NT2/D1 (cell line): Measurements from ENCODE around the gene PRC1.
A peak's percentile ranks its signal among the peaks of the same experiment; 100 is the strongest.

Experiments used
- DNase-seq: peaks from one replicate; pipeline ENCODE4 v3.0.0-alpha.2; 2011; ENCODE audit warnings: low read depth, low spot score
- H3K27me3 ChIP-seq: 2 replicates; pipeline ENCODE4 v1.6.0; 2011; ENCODE audit warnings: mild to moderate bottlenecking; ENCODE audit not compliant: insufficient read length, insufficient read depth
- H3K36me3 ChIP-seq: 2 replicates; pipeline ENCODE4 v1.6.1; 2011; ENCODE audit warnings: mild to moderate bottlenecking, low read length, mixed read lengths; ENCODE audit not compliant: insufficient read depth, insufficient read length
- H3K4me1 ChIP-seq: 2 replicates; pipeline ENCODE4 v1.5.1; 2011; ENCODE audit not compliant: insufficient read depth, insufficient read length
- H3K4me3 ChIP-seq: 2 replicates; pipeline ENCODE4 v1.5.1; 2011; ENCODE audit warnings: low read depth; ENCODE audit not compliant: insufficient read length
- H3K9ac ChIP-seq: 2 replicates; pipeline ENCODE4 v1.6.0; 2011; ENCODE audit warnings: low read depth; ENCODE audit not compliant: insufficient read length
- H3K9me3 ChIP-seq: 2 replicates; pipeline ENCODE4 v1.5.1; 2011; ENCODE audit warnings: mild to moderate bottlenecking, low read length; ENCODE audit not compliant: insufficient read depth
- SUZ12 ChIP-seq: IDR thresholded peaks from 2 replicates; pipeline ENCODE4 v1.6.1; 2011; ENCODE audit not compliant: insufficient read length, insufficient read depth; ENCODE audit errors: extremely low read depth
- YY1 ChIP-seq: IDR thresholded peaks from 2 replicates; pipeline ENCODE4 v1.6.1; 2011; ENCODE audit not compliant: insufficient read length, insufficient read depth
- ZNF274 ChIP-seq: IDR thresholded peaks from 2 replicates; pipeline ENCODE4 v1.6.1; 2011; ENCODE audit warnings: mild to moderate bottlenecking, low read depth, low read length

The PRC1 gene

DNA sequence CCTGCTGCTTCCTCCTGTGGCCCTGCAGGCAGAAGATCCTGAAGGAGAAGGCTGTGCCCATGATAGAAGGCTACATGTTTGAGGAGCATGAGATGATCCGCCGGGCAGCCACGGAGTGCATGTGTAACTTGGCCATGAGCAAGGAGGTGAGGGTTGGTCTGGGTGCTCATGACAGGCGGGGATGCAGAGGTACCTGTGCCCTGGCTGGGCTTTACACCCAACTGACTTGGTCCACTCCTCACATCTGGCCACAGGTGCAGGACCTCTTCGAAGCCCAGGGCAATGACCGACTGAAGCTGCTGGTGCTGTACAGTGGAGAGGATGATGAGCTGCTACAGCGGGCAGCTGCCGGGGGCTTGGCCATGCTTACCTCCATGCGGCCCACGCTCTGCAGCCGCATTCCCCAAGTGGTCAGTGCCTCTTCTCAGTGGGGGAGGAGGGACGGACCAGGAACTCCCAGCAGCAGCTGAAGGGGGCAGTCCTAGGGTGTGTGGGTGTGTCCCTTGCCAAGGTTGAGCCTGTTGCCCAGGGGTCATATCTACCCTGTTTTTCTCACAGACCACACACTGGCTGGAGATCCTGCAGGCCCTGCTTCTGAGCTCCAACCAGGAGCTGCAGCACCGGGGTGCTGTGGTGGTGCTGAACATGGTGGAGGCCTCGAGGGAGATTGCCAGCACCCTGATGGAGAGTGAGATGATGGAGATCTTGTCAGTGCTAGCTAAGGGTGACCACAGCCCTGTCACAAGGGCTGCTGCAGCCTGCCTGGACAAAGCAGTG is 41.2 kb downstream of the PRC1 start:
- H3K27me3 ChIP-seq, result peaks cover 7% of the 10 kb centered on the region
- DNase-seq, result no peak
- peaks cover 65% of the 10 kb centered on the region for H3K36me3 ChIP-seq
- H3K4me1 ChIP-seq, result peaks cover 9% of the 10 kb centered on the region
- TF ChIP-seq SUZ12, result no peak
- no peak for TF ChIP-seq ZNF274
- TF ChIP-seq YY1, result no peak
- H3K9me3 ChIP-seq, result no peaks in the 10 kb centered on the region
- no peak overlapping the region for H3K4me3 ChIP-seq
- peak overlapping the region; percentile 17 for H3K9ac ChIP-seq

DNA sequence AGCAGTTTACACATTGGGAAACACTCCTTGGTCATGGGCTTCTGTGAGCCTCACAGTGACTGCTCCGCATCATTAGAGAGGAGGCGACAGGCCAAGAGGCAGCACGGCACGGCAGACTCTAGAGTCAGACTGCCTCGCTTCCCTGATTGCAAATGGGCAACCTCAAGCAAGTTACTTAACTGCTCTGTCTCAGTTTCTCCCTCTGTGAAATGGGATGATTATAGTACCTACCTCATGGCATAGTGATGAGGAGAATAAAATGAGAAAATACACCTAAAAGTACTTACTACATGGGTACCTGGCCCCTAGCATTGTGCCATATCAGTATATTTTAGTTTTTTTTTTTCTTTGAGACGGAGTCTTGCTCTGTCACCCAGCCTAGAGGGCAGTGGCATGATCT is 43.7 kb downstream of the PRC1 start:
- Histone ChIP-seq H3K4me3 (no peak overlapping the region), H3K9me3 (no peaks in the 10 kb centered on the region), H3K4me1 (peaks cover 2% of the 10 kb centered on the region), H3K27me3 (no peaks in the 10 kb centered on the region), H3K36me3 (peaks cover 80% of the 10 kb centered on the region), H3K9ac (no peak overlapping the region)
- no peak for TF ChIP-seq SUZ12
- no peak for TF ChIP-seq YY1
- no peak for TF ChIP-seq ZNF274
- DNase-seq, result no peak

DNA sequence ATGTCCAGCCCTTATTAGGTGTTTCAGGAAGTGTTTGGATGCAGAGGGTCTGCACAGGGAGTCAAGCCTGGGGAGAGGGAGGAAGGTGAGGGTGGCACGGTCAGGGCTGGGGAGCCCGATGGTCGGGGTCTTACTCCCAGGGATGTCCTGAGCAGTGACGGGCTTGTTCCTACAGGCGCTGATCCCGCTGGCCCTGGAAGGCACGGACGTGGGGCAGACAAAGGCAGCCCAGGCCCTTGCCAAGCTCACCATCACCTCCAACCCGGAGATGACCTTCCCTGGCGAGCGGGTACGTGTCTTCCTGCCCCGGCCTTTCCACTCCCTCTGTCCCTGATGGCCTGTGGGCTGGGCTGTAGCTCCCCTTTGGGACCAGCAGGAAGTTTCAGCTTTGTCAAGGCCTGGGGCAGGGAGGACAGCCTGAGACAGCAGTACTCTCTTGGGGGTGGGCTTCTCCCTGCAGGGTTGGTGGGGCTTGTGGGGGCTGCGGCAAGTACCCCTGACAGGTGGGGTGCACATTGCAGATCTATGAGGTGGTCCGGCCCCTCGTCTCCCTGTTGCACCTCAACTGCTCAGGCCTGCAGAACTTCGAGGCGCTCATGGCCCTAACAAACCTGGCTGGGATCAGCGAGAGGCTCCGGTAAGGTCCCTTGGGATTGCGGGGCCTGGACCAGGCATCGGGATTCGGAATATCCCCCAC is 44.2 kb downstream of the PRC1 start:
- DNase-seq, result no peak
- H3K4me3 ChIP-seq, result no peak overlapping the region
- TF ChIP-seq YY1 (no peak), SUZ12 (no peak), ZNF274 (no peak)
- peaks cover 85% of the 10 kb centered on the region for H3K36me3 ChIP-seq
- H3K9ac ChIP-seq, result no peak overlapping the region
- peaks cover 2% of the 10 kb centered on the region for H3K4me1 ChIP-seq
- no peaks in the 10 kb centered on the region for H3K9me3 ChIP-seq
- no peaks in the 10 kb centered on the region for H3K27me3 ChIP-seq

DNA sequence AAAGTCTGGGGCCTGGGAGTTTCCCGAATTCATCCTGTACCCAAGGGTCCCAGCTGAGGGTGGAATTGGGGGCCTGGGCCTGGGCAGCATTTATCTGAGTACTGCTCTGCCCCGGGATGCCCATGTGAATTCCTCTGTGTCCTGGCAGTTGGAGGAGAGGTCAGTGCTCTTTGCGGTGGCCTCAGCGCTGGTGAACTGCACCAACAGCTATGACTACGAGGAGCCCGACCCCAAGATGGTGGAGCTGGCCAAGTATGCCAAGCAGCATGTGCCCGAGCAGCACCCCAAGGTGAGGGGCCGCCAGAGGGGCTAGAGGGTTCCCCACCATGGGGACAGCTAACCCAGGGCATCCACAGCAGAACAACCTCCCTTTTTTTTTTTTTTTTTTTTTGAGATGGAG is 45.8 kb downstream of the PRC1 start:
- no peaks in the 10 kb centered on the region for H3K27me3 ChIP-seq
- DNase-seq, result no peak
- peaks cover 93% of the 10 kb centered on the region for H3K36me3 ChIP-seq
- no peak for TF ChIP-seq YY1
- TF ChIP-seq ZNF274, result no peak
- no peak for TF ChIP-seq SUZ12
- no peaks in the 10 kb centered on the region for H3K9me3 ChIP-seq
- no peak overlapping the region for H3K9ac ChIP-seq
- H3K4me3 ChIP-seq, result no peak overlapping the region
- H3K4me1 ChIP-seq, result peaks cover 2% of the 10 kb centered on the region

DNA sequence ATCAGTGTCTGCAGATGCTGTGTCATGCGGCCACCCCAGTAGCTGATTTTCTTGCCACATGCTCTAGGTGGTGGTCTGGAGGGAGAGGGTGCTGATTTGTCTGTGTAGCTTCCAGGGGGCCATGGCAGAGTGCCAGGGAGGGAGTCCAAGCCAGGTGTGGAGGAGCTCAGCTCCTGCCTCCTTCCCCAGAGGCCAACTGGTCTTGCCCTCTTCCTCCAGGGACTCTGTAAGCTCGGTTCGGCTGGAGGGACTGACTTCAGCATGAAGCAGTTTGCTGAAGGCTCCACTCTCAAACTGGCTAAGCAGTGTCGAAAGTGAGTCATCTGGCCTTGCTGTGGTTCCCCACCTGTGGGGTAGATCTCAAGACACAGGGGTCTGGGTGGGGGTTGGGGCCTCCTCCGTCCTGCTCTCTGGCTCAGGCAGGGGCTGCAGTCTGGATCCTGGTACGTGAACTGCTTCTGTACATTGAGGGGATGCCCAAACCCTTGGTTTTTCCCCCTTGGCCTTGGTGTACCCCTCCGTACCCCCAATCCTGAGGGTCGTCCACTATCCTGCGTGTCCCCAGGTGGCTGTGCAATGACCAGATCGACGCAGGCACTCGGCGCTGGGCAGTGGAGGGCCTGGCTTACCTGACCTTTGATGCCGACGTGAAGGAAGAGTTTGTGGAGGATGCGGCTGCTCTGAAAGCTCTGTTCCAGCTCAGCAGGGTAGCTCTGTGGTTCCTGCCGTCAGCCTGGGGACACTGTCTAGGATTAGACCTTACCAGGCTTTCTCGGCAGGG is 46.6 kb downstream of the PRC1 start:
- Histone ChIP-seq H3K4me1 (peaks cover 2% of the 10 kb centered on the region), H3K9me3 (no peaks in the 10 kb centered on the region), H3K27me3 (no peaks in the 10 kb centered on the region), H3K4me3 (no peak overlapping the region), H3K36me3 (peaks cover 93% of the 10 kb centered on the region), H3K9ac (no peak overlapping the region)
- DNase-seq, result no peak
- TF ChIP-seq SUZ12 (no peak), ZNF274 (no peak), YY1 (no peak)

DNA sequence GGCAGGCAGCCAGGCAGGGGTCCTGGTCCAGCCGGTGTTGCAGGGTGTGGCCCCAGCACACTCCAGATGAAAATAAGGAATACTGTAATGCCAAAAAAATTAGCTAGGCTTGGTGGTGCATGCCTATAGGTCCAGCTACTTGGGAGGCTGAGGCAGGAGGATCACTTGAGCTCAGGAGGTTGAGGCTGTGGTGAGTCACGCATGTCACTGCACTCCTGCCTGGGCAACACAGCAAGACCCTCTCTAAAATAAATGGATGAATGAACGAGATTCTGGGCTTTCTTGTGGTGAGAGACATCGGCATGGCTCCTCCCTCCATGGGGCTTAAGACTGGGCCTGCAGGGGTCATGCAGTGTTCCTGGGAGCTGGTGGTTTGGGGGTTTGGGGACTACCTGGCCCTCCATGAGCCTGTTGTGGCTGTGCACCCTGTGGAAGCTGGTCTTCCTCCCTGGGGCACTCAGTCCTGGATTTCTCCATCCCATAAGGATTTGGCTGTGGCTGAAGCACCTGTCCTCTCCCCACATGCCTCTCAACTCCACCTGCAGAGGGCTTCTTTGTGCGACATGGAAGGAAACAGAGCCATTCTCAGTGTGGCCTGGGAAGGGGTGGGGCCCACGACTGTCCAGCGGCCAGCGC is 47.3 kb downstream of the PRC1 start:
- Histone ChIP-seq H3K4me3 (no peak overlapping the region), H3K36me3 (peaks cover 93% of the 10 kb centered on the region), H3K9ac (no peak overlapping the region), H3K9me3 (no peaks in the 10 kb centered on the region), H3K27me3 (no peaks in the 10 kb centered on the region), H3K4me1 (peaks cover 2% of the 10 kb centered on the region)
- no peak for DNase-seq
- TF ChIP-seq SUZ12 (no peak), YY1 (no peak), ZNF274 (no peak)

DNA sequence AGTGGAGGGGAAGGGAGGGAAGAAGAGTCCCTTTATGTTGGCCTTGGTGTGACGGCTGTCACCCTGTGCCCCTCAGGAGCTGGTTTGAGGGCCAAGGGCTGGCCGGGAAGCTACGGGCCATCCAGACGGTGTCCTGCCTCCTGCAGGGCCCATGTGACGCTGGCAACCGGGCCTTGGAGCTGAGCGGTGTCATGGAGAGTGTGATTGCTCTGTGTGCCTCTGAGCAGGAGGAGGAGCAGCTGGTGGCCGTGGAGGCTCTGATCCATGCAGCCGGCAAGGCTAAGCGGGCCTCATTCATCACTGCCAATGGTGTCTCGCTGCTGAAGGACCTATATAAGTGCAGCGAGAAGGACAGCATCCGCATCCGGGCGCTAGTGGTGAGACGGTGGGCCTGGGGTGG is 47.8 kb downstream of the PRC1 start:
- peaks cover 91% of the 10 kb centered on the region for H3K36me3 ChIP-seq
- no peak for TF ChIP-seq YY1
- TF ChIP-seq SUZ12, result no peak
- TF ChIP-seq ZNF274, result no peak
- no peak overlapping the region for H3K4me3 ChIP-seq
- H3K4me1 ChIP-seq, result peaks cover 2% of the 10 kb centered on the region
- H3K9ac ChIP-seq, result no peak overlapping the region
- H3K27me3 ChIP-seq, result no peaks in the 10 kb centered on the region
- H3K9me3 ChIP-seq, result no peaks in the 10 kb centered on the region
- no peak for DNase-seq
